HG03045 (cell line): ENCODE results near the gene DCLK1.

Experiments
- ATAC-seq: cut with Tn5 transposase; IDR thresholded peaks from one replicate; pipeline ENCODE4 v1.9.1; 2021; ENCODE audit warnings: mild to moderate bottlenecking, moderate library complexity; ENCODE audit not compliant: unreplicated experiment

DCLK1 gene

GRCh38 chr13:36131222-36131930, at the start of gene DCLK1:
Gene DCLK1, minus strand, starts transcription at chr13:36131382.
- no peak for ATAC-seq

- ATAC-seq, result no peak
Observed at GRCh38 chr13:36175621-36176020, 44.4 kb upstream of the DCLK1 start.

GRCh38 chr13:36174923-36175322, 43.7 kb upstream of the DCLK1 start:
- no peak for ATAC-seq

GRCh38 chr13:36173571-36174322, 42.6 kb upstream of the DCLK1 start:
- ATAC-seq, result no peak

GRCh38 chr13:36166046-36166445, 34.9 kb upstream of the DCLK1 start:
- ATAC-seq, result no peak

- ATAC-seq, result no peak
Observed at GRCh38 chr13:36163809-36164308, 32.7 kb upstream of the DCLK1 start.

GRCh38 chr13:36163286-36163685, 32.1 kb upstream of the DCLK1 start:
- ATAC-seq, result no peak

GRCh38 chr13:36160297-36160696, 29.1 kb upstream of the DCLK1 start:
- ATAC-seq, result no peak

GRCh38 chr13:36158611-36159010, 27.4 kb upstream of the DCLK1 start:
- ATAC-seq, result no peak

GRCh38 chr13:36157480-36157879, 26.3 kb upstream of the DCLK1 start:
- ATAC-seq, result no peak

GRCh38 chr13:36154567-36155291, 23.5 kb upstream of the DCLK1 start:
- no peak for ATAC-seq

GRCh38 chr13:36151591-36151990, 20.4 kb upstream of the DCLK1 start:
- no peak for ATAC-seq

GRCh38 chr13:36148446-36148845, 17.3 kb upstream of the DCLK1 start:
- ATAC-seq, result no peak

GRCh38 chr13:36147330-36147729, 16.1 kb upstream of the DCLK1 start:
- no peak for ATAC-seq

GRCh38 chr13:36146511-36147269, 15.5 kb upstream of the DCLK1 start:
- ATAC-seq, result no peak

GRCh38 chr13:36143738-36144137, 12.6 kb upstream of the DCLK1 start:
- ATAC-seq, result no peak

- no peak for ATAC-seq
Observed at GRCh38 chr13:36142735-36143134, 11.6 kb upstream of the DCLK1 start.

GRCh38 chr13:36135876-36136275, 4.7 kb upstream of the DCLK1 start:
- no peak for ATAC-seq

GRCh38 chr13:36134632-36135031, 3.5 kb upstream of the DCLK1 start:
- ATAC-seq, result no peak

GRCh38 chr13:36133950-36134626, 2.9 kb upstream of the DCLK1 start:
- ATAC-seq, result no peak
